Activated CD4-positive, alpha-beta T cell treated with anti-CD3 and anti-CD28 coated beads, Interleukin-2, amount 10 ng/mL, durations not matched to agents 7 days and 5 days (primary cell): Measurements from ENCODE around the gene GGT6. TPM values are rescaled to one million over a fixed set of nuclear protein-coding genes. Genes with fewer than 3 reads are reported as not detected.

Experiments
- CTCF ChIA-PET: fragments of 350-600 bp; sonication (Branson Sonifier 250); formaldehyde crosslinking; loops from one replicate; lab custom pipeline; 2021; ENCODE audit warnings: antibody characterized with exemption; lab: Charles Lee
- POLR2A ChIA-PET: fragments of 350-600 bp; sonication (Branson Sonifier 250); formaldehyde crosslinking; loops from one replicate; lab custom pipeline; 2021; ENCODE audit warnings: antibody characterized with exemption; lab: Charles Lee
- DNase-seq: peaks from one replicate; pipeline ENCODE4 v3.0.0-alpha.2; 2020
- H3K27ac Mint-ChIP-seq: one replicate; pipeline ENCODE4 v1.8.0; 2021; ENCODE audit warnings: mild to moderate bottlenecking, moderate library complexity, mixed read lengths
- H3K27me3 Mint-ChIP-seq: one replicate; pipeline ENCODE4 v1.8.0; 2021; ENCODE audit warnings: mixed read lengths
- H3K36me3 Mint-ChIP-seq: one replicate; pipeline ENCODE4 v1.8.0; 2021; ENCODE audit warnings: low read depth, mixed read lengths
- H3K4me1 Mint-ChIP-seq: one replicate; pipeline ENCODE4 v1.8.0; 2021; ENCODE audit warnings: mixed read lengths
- H3K4me3 Mint-ChIP-seq: one replicate; pipeline ENCODE4 v1.8.0; 2021; ENCODE audit warnings: mild to moderate bottlenecking, moderate library complexity, mixed read lengths
- H3K9me3 Mint-ChIP-seq: one replicate; pipeline ENCODE4 v1.8.0; 2021; ENCODE audit warnings: mixed read lengths
- total RNA-seq, 2 experiments: library from RNA; stranded (reverse); gene quantifications; one replicate each; pipeline ENCODE4 v1.2.3, GENCODE V29; 2021

Gene GGT6
- total RNA-seq, 2 experiments from 2014 or later, result not detected

DNA sequence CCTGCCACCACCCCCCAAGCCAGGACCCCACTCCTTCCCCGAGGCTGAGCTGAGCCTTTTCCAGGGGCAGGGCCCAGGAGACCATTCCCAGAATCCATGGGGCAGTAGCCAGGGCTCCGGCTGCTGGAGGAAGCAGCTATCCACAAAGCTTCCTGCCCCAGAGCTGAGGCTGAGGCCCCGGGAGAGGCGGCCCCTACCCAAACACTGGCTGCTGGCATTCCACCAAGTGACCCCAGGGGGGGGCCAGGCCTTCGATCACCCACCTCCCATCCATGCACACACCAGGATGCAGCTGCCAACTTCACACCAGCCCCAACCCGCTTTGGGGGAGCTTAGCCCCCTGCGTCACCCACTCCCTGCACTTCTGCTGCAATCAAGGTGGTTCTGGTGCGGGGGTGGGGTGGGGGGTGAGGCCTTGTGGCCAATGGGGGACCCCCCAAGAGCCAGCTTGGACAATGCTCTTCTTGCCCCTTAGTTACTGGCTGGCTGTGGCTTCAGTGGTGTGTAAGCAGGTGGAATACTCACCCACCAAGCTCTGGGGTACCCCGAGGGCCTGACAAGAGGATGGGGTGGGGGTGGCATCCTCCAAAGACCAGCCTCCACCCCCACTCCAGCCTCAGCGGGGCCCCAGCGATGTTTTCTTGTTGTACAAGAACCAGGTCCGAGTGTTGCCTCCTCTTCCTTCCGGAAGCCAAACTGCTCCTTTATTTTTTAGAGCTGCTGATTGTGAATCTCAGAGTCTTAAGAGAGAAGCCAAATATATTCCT is 22.0 kb downstream of the GGT6 start:
- Mint-ChIP-seq H3K27me3 (no peaks in the 10 kb centered on the region), H3K9me3 (no peaks in the 10 kb centered on the region), H3K27ac (no peak overlapping the region), H3K4me3 (no peak overlapping the region), H3K4me1 (peaks cover 5% of the 10 kb centered on the region), H3K36me3 (peaks cover 8% of the 10 kb centered on the region)
- CTCF ChIA-PET, result interaction anchor here (1.1 kb wide), 2 partner anchors 9 to 15 kb away, joined by 3 to 5 read pairs; no protein-coding TSS in a partner anchor
- DNase-seq, result no peak
- POLR2A ChIA-PET, result no interaction called here

DNA sequence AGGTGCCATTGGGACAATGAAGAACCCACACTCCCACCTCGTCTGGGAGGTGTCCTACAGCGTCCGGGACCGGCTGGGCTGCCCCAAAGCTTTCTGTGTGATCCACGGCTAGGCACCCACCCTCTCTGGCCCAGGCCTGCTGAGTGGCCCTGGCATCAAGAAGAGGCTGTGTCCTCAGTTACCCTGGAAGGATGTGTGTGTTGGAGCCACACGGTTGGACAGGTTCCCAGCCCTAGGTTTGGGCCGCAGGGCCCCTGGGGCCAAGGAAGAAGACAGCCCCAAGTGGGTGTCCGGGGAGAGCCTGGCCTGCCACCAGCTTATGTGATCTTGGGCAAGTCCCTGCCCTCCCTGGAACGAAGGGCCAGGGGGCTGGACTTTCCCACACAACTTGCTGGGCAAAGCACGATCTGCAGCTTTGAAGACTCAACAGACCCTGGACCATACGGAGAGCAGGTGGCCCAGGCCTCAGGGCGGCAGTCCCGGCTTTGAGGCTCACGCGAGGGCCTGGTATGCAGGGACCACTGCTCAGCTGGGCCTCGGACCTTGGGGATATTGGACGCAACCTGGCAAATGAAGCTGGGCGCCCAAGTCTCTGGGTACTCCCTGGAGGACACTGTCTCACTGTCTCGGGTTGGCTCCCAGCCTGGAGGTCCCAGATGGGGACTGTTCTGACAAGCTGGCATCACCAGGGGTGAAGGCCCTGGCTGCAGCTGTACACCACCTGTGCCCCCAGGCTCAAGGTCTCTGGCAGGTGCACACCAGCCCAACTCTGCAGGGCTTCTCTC is 22.7 kb downstream of the GGT6 start:
- Mint-ChIP-seq H3K27me3 (no peaks in the 10 kb centered on the region), H3K9me3 (no peaks in the 10 kb centered on the region), H3K36me3 (peaks cover 8% of the 10 kb centered on the region), H3K27ac (no peak overlapping the region), H3K4me1 (peaks cover 8% of the 10 kb centered on the region), H3K4me3 (no peak overlapping the region)
- DNase-seq, result no peak
- ChIA-PET CTCF (interaction anchor here (1.1 kb wide), 2 partner anchors 9 to 14 kb away, joined by 3 to 5 read pairs; no protein-coding TSS in a partner anchor), POLR2A (no interaction called here)

DNA sequence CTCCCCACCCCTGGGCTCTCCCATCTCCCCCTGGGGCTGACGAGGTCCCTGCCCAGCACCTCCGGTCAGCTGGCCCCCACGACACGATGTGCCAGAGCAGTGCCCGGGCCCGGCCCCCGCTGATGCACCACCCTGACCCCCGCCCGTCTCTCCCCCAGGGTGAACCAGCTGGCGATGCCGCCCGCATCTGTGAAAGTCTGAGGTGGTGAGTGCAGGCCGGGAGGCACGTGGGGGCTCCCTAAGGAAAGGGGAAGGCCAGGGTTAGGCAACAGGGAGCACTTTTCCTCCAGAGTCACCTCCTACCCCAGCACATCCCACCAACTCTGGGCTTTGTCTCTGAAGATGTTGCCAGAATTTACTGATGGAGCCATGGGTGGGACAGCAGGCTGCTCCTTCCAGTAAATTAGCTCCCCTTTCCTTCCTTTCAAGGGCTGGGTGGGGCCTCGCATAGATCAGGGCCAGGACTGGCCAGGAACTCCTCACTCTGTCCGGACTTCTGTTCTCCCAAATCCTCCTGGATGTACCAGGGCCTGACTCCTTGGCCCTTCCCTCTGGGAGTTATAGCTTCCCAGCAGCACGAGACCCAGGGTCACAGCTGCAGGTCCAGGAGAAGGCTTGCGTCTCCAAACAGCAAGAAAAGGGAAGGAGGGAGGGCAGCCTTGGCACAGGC is 23.5 kb downstream of the GGT6 start:
- CTCF ChIA-PET, result no interaction called here
- Mint-ChIP-seq H3K4me1 (peaks cover 8% of the 10 kb centered on the region), H3K27ac (no peak overlapping the region), H3K27me3 (peaks cover 4% of the 10 kb centered on the region), H3K36me3 (peaks cover 3% of the 10 kb centered on the region), H3K9me3 (no peaks in the 10 kb centered on the region), H3K4me3 (no peak overlapping the region)
- POLR2A ChIA-PET, result no interaction called here
- no peak for DNase-seq

DNA sequence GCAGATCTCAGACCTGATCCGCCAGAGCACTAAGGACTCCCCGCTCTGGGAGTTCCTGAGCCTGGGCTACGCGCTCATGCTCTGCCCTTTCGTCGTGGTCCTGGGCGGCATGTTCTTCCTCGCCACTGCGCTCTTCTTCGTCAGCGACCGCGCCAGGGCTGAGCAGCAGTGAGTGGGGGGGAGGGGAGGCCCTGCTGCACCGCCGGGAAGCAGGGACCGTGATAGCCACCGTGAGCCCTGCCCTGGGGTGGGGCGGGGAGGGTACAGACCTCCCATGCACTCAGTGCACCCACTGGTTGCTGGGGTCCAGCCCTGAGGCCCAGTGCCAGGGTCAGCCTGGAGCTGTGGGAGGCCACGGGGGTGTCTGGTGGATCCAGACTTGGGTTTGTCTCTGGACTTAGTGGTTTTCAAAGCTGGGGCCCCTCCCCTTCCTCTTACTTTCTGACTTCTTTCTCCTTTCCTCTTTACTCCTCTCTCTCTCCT is 24.1 kb downstream of the GGT6 start:
- H3K9me3 Mint-ChIP-seq, result no peaks in the 10 kb centered on the region
- CTCF ChIA-PET, result no interaction called here
- peaks cover 3% of the 10 kb centered on the region for H3K36me3 Mint-ChIP-seq
- no peak overlapping the region for H3K27ac Mint-ChIP-seq
- H3K27me3 Mint-ChIP-seq, result peaks cover 4% of the 10 kb centered on the region
- POLR2A ChIA-PET, result no interaction called here
- DNase-seq, result no peak
- H3K4me1 Mint-ChIP-seq, result peaks cover 8% of the 10 kb centered on the region
- no peak overlapping the region for H3K4me3 Mint-ChIP-seq

DNA sequence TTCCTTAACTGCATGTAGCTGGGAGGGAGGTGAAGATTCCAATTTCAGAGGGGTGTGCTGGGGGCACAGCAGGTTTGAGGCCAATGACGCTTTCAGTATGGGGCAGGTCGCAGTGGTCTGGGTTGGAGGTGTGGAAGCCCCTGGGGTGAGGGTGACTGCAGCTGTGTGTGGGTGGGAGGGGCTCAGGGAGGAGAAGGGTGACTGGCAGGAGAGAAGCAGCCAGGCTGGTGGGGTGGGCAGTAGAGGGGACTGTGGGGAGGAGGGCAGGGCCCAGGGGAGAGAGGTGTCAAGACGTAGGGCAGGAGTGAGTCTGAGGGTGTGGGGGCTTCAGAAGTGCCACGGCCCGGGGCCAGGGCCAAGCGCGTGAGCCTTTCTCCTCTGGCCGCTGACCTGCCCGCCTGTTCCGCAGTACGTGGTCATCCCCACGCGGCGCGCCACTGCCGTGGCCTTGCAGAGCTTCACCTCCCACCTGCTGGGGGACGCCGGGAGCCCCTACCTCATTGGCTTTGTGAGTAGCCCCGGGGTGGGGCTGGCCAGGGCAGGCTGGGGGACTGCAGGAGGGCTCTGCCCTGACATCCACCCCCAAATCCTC is 24.6 kb downstream of the GGT6 start:
- ChIA-PET CTCF (no interaction called here), POLR2A (no interaction called here)
- H3K9me3 Mint-ChIP-seq, result no peaks in the 10 kb centered on the region
- no peak overlapping the region for H3K4me3 Mint-ChIP-seq
- DNase-seq, result no peak
- H3K4me1 Mint-ChIP-seq, result peaks cover 8% of the 10 kb centered on the region
- H3K27me3 Mint-ChIP-seq, result peaks cover 4% of the 10 kb centered on the region
- H3K36me3 Mint-ChIP-seq, result peaks cover 3% of the 10 kb centered on the region
- H3K27ac Mint-ChIP-seq, result no peak overlapping the region

DNA sequence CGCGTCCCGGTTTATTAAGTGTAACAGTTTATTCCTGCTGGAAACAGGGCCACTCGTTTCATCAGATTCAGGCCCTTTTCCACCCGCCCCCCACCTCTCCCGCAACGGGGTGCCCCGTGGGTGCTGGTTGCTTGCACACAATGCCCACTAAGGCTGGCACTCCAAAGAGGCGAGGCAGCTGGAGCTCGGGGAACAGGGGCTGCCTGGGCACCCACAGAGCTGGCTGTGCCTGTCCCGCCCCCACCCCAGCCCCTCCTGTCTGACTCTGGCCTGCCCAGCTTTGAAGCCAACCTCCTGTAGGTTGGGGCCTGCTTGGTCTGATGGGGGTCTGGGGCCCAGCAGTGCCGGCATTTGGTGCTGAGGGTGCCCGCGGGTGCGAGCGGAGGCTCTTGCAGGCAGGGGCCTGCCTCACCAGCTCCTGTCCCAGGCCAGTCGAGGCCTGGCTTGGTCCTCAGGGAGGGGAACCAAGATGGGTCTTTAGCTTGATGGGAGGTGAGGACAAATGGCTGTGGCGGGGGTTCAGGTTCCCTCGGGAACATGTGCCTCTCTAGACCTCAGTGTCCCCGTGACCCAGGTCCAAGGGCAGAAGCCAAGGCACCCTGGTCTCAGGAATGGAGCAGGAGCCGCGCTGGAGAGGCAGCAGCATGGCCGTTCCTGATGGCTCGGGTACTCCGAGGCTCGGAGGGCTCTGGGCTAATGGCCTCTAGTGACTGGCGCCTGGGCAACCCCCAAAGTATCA is 25.3 kb downstream of the GGT6 start:
- H3K4me3 Mint-ChIP-seq, result no peak overlapping the region
- H3K27me3 Mint-ChIP-seq, result peaks cover 4% of the 10 kb centered on the region
- POLR2A ChIA-PET, result no interaction called here
- no peaks in the 10 kb centered on the region for H3K9me3 Mint-ChIP-seq
- peaks cover 8% of the 10 kb centered on the region for H3K4me1 Mint-ChIP-seq
- no peak for DNase-seq
- CTCF ChIA-PET, result no interaction called here
- H3K36me3 Mint-ChIP-seq, result peaks cover 3% of the 10 kb centered on the region
- H3K27ac Mint-ChIP-seq, result no peak overlapping the region

DNA sequence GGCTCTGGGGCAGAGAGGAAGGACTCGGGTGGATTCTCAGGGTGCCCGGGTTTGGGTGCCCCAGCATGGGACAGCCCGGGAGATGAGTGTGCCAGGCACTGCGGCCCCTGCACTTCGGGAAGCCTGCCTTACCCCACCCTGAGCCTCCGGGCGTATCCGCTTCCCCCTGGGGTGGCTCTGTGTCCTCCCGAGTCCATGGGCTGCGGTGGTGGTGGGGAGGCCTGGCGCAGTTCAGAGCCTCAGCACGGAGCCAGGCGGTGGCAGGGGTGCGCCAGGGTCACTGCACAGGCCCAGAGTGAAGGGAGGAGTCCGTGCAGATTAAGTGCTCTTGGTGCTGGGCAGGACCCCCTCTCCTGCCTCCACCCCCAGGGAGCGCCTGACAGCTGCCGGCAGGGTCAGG is 25.9 kb downstream of the GGT6 start:
- ChIA-PET CTCF (no interaction called here), POLR2A (no interaction called here)
- Mint-ChIP-seq H3K27ac (no peak overlapping the region), H3K4me1 (peaks cover 8% of the 10 kb centered on the region), H3K4me3 (no peak overlapping the region), H3K9me3 (no peaks in the 10 kb centered on the region), H3K27me3 (peaks cover 4% of the 10 kb centered on the region), H3K36me3 (no peaks in the 10 kb centered on the region)
- DNase-seq, result no peak

DNA sequence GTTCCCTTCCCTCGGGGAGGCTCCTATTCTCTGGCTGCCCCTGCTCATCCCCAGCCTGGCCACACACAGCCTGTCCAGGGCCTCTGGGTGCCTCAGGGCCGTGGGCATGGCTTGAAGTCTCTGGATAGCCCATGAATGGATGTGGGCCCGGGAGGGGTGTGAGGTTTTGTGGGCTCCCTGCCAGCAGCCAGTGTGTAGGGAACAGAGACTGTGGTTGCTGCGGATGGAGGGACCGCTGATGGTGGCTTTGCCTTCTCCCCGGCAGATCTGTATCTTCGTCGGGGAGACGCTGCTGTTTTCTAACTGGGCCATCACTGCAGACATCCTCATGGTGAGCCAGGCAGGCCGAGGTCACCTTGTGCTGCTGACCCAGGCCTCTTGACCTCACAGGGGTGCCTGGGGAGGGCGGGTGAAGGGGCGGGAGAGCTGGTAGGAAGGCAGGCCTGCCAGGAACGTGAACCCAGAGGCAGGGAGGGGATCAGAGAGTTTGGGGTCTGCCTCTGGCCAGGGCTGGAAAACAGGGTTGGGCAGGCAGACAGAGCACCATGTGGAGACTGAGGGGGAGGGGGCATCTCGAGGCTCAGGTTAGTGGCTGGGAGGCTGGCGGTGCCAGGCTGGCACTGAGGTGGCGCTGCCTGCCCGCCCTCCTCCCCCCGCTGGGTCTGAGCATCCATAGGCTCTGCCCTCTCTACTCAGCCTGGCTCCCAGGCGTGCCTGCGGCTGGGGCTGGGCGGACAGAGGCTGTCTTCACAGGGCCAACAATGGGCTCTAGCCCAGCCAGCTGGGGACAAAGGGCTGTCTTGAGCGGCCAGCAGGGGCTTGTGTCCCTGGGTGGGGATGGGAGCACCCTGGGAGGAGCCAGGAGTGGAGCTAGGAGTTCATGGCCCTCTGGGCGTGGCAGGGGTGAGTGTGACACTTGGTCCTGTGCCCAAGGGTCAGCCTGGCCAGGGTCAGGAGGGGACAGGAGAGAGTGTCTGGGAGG is 26.6 kb downstream of the GGT6 start:
- ChIA-PET CTCF (interaction anchor here (0.6 kb wide), 1 partner anchor 80 kb away, joined by 3 read pairs; no protein-coding TSS in a partner anchor), POLR2A (no interaction called here)
- peaks cover 8% of the 10 kb centered on the region for H3K4me1 Mint-ChIP-seq
- no peaks in the 10 kb centered on the region for H3K36me3 Mint-ChIP-seq
- H3K27ac Mint-ChIP-seq, result peak overlapping the region; percentile 13
- H3K9me3 Mint-ChIP-seq, result no peaks in the 10 kb centered on the region
- peaks cover 4% of the 10 kb centered on the region for H3K27me3 Mint-ChIP-seq
- H3K4me3 Mint-ChIP-seq, result no peak overlapping the region
- no peak for DNase-seq

DNA sequence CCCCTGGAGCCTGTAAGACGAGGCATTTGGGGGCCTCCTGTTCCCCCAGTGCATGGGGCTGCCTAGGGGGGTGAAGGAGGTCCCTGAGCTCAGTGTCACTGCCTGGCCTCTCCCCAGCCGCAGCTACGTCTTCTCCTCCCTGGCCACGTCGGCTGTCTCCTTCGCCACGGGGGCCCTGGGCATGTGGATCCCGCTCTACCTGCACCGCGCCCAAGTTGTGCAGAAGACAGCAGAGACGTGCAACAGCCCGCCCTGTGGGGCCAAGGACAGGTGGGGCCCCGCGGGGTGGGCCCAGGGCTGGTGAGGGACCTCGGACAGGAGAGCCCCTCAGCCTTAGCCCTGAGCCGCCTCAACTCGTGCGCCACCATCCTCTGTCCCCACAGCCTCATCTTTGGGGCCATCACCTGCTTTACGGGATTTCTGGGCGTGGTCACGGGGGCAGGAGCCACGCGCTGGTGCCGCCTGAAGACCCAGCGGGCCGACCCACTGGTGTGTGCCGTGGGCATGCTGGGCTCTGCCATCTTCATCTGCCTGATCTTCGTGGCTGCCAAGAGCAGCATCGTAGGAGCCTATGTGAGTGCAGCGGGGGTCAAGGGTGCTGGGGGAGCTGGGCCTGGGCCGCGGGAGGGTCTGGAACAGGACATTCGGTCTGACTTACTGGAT is 27.4 kb downstream of the GGT6 start:
- peak overlapping the region; percentile 13 for H3K27ac Mint-ChIP-seq
- no peaks in the 10 kb centered on the region for H3K36me3 Mint-ChIP-seq
- peaks cover 6% of the 10 kb centered on the region for H3K27me3 Mint-ChIP-seq
- DNase-seq, result no peak
- no peaks in the 10 kb centered on the region for H3K9me3 Mint-ChIP-seq
- CTCF ChIA-PET, result interaction anchor here (0.6 kb wide), 1 partner anchor 81 kb away, joined by 3 read pairs; no protein-coding TSS in a partner anchor
- POLR2A ChIA-PET, result no interaction called here
- H3K4me3 Mint-ChIP-seq, result no peak overlapping the region
- H3K4me1 Mint-ChIP-seq, result peaks cover 8% of the 10 kb centered on the region

DNA sequence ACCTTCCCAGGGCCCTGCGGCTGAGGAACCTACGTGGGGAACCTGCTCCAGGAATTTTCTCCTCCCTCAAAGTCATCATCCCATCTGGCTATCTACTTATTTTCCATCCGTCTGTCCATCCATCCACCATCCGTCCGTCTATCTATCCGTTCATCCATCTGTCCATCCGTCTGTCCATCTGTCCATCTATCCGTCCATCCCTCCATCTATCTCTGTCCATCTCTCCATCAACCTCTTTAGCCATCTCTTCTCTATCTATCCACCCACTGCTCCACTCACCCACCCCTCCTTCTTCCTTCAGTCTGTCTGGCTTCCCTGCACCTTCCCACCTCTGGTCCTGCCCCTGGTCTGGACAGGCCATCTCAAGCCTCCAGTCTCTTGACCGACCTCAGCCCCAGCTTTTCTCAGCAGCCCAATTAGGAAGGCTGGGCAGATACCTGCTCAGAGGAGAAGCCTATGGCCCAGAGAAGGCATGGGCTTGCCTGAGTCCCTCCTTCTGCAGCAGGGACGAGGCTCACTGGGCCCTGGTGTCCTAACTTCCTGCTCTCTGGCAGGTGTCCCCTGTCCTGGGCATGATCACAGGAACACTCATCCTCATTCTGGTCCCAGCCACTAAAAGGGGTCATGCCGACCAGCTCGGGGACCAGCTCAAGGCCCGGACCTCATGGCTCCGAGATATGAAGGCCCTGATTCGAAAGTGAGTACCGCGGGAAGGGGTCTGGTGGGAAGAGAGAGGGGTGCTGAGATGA is 28.2 kb downstream of the GGT6 start:
- DNase-seq, result no peak
- Mint-ChIP-seq H3K36me3 (no peaks in the 10 kb centered on the region), H3K9me3 (no peaks in the 10 kb centered on the region), H3K4me3 (no peak overlapping the region), H3K27me3 (peaks cover 9% of the 10 kb centered on the region), H3K4me1 (peaks cover 8% of the 10 kb centered on the region), H3K27ac (peak overlapping the region; percentile 2)
- ChIA-PET POLR2A (no interaction called here), CTCF (no interaction called here)
